Measurements from ENCODE around the gene AGGF1.

DNA sequence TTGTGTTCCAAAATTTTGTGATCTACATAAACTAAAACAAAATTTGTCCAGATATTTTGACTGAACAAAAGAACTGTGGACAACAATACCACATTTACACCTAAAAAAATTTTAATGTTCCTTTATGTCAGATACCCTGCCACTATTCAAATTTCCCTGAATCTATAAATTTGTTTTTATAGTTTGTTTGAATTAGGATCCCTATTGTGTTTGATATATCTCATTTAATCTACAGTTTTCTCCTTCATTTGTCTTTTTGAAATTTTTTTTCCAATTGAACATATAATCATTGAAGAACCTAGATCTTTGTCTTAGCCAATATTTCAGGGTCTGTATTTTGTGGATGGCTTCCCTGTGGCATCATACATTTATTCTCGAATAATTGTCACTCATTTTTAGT, 5.7 kb downstream of the AGGF1 start:
- TF ChIP-seq, protein P1, sequence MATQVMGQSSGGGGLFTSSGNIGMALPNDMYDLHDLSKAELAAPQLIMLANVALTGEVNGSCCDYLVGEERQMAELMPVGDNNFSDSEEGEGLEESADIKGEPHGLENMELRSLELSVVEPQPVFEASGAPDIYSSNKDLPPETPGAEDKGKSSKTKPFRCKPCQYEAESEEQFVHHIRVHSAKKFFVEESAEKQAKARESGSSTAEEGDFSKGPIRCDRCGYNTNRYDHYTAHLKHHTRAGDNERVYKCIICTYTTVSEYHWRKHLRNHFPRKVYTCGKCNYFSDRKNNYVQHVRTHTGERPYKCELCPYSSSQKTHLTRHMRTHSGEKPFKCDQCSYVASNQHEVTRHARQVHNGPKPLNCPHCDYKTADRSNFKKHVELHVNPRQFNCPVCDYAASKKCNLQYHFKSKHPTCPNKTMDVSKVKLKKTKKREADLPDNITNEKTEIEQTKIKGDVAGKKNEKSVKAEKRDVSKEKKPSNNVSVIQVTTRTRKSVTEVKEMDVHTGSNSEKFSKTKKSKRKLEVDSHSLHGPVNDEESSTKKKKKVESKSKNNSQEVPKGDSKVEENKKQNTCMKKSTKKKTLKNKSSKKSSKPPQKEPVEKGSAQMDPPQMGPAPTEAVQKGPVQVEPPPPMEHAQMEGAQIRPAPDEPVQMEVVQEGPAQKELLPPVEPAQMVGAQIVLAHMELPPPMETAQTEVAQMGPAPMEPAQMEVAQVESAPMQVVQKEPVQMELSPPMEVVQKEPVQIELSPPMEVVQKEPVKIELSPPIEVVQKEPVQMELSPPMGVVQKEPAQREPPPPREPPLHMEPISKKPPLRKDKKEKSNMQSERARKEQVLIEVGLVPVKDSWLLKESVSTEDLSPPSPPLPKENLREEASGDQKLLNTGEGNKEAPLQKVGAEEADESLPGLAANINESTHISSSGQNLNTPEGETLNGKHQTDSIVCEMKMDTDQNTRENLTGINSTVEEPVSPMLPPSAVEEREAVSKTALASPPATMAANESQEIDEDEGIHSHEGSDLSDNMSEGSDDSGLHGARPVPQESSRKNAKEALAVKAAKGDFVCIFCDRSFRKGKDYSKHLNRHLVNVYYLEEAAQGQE (IDR thresholded peaks at IDR 0.05; ENCODE audit: borderline replicate concordance), result no peak
- TF ChIP-seq EZH2 (IDR thresholded peaks at IDR 0.05; ENCODE audit: borderline replicate concordance, insufficient read depth, low read length, poor library complexity, severe bottlenecking) (no peak), CTCF (IDR thresholded peaks at IDR 0.05; ENCODE audit: poor library complexity, severe bottlenecking) (no peak), POLR2AphosphoS5 (IDR thresholded peaks at IDR 0.05) (no peak), TAF1 (IDR thresholded peaks at IDR 0.05; ENCODE audit: low read depth) (no peak), MXI1 (conservative IDR thresholded peaks at IDR 0.05; ENCODE audit: poor library complexity, severe bottlenecking) (no peak)

All from neural cell (in vitro differentiated cells).